ENCODE measurements around the gene SPRR2G. TPM values are rescaled to one million over a fixed set of nuclear protein-coding genes. Genes with fewer than 3 reads are reported as not detected.

The SPRR2G gene
- total RNA-seq, 1 experiment from 2014 or later = not detected

DNA sequence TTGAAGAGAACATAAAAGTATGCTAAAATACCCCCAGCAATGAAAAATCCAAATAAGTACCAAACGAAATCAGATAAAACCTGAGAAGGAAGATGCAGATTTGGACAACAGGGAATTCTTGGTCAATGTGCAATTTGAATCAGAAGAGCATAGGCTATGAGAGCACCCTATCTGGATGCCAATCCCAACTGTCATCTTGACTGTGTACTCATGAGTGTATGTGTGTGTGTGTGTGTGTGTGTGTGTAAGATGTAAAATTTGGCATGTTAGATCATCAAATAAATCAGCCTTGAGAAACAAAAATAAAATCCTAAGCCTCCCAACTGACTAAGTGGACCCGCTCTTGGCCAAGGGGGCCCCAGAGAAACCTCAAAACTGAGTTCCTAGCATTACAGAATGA lies 18.0 kb upstream of the SPRR2G start:
- Histone ChIP-seq H3K9me3 (ENCODE audit: low read length) (no peaks in the 10 kb centered on the region), H3K36me3 (ENCODE audit: low read depth, low read length) (no peaks in the 10 kb centered on the region), H3K4me2 (ENCODE audit: low read length) (no peak overlapping the region), H3K4me3 (ENCODE audit: low read length) (no peak overlapping the region), H3K9ac (ENCODE audit: low read length) (no peak overlapping the region), H3K4me1 (ENCODE audit: insufficient read depth, low read length) (no peaks in the 10 kb centered on the region), H3F3A (ENCODE audit: low read length, unreplicated experiment) (no peaks in the 10 kb centered on the region), H3K79me2 (ENCODE audit: low read length) (no peaks in the 10 kb centered on the region), H4K20me1 (ENCODE audit: low read length) (no peaks in the 10 kb centered on the region), H2AFZ (ENCODE audit: low read length) (no peak overlapping the region), H3K27me3 (ENCODE audit: low read length) (peaks cover 77% of the 10 kb centered on the region), H3K27ac (ENCODE audit: low read length) (no peak overlapping the region), H3K9me2 (replicated peaks; ENCODE audit: low read length) (no peaks in the 10 kb centered on the region)
- ChIA-PET POLR2A (ENCODE audit: unreplicated experiment) (no interaction called here), CTCF (no interaction called here)
- no peak for ATAC-seq
- no peak for DNase-seq
- intact Hi-C loops (cut with micrococcal nuclease) = no loop called here
- BruUV-seq (replicated peaks) = no TSS peak
- TF ChIP-seq EZH2phosphoT487 (IDR thresholded peaks at IDR 0.05; ENCODE audit: borderline replicate concordance, low read length) (no peak), EZH2 (IDR thresholded peaks at IDR 0.05; ENCODE audit: low read length, unreplicated experiment) (no peak)
- TF ChIP-seq, protein P1, sequence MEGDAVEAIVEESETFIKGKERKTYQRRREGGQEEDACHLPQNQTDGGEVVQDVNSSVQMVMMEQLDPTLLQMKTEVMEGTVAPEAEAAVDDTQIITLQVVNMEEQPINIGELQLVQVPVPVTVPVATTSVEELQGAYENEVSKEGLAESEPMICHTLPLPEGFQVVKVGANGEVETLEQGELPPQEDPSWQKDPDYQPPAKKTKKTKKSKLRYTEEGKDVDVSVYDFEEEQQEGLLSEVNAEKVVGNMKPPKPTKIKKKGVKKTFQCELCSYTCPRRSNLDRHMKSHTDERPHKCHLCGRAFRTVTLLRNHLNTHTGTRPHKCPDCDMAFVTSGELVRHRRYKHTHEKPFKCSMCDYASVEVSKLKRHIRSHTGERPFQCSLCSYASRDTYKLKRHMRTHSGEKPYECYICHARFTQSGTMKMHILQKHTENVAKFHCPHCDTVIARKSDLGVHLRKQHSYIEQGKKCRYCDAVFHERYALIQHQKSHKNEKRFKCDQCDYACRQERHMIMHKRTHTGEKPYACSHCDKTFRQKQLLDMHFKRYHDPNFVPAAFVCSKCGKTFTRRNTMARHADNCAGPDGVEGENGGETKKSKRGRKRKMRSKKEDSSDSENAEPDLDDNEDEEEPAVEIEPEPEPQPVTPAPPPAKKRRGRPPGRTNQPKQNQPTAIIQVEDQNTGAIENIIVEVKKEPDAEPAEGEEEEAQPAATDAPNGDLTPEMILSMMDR (conservative IDR thresholded peaks at IDR 0.05; ENCODE audit: low read depth, low read length) = no peak

DNA sequence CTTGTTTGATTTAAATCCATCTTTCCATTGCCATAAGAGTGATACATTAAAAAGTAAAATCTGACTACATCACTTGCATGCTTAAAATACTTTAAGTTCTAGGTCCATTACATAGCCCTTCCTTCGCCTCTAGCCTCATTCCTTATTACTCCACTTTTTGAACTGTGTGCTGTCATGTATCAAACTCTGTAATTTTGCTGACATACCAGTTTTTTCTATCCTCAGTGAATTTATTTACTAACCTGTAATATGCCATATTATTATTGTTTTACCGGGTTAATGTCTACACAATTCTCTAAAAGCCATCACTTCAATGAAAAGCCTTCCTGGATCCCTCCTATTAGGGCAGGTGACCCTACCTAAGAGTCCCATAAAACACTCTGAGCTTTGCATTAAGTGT lies 4.9 kb upstream of the SPRR2G start:
- Histone ChIP-seq H3K4me3 (ENCODE audit: low read length) (no peak overlapping the region), H4K20me1 (ENCODE audit: low read length) (no peaks in the 10 kb centered on the region), H3K79me2 (ENCODE audit: low read length) (no peaks in the 10 kb centered on the region), H3K27ac (ENCODE audit: low read length) (no peak overlapping the region), H3K27me3 (ENCODE audit: low read length) (peaks cover 50% of the 10 kb centered on the region), H3K9me2 (replicated peaks; ENCODE audit: low read length) (no peaks in the 10 kb centered on the region), H3K4me1 (ENCODE audit: insufficient read depth, low read length) (no peaks in the 10 kb centered on the region), H2AFZ (ENCODE audit: low read length) (no peak overlapping the region), H3K9me3 (ENCODE audit: low read length) (no peaks in the 10 kb centered on the region), H3F3A (ENCODE audit: low read length, unreplicated experiment) (no peaks in the 10 kb centered on the region), H3K36me3 (ENCODE audit: low read depth, low read length) (no peaks in the 10 kb centered on the region), H3K4me2 (ENCODE audit: low read length) (no peak overlapping the region), H3K9ac (ENCODE audit: low read length) (no peak overlapping the region)
- ChIA-PET POLR2A (ENCODE audit: unreplicated experiment) (no interaction called here), CTCF (no interaction called here)
- no TSS peak for BruUV-seq (replicated peaks)
- intact Hi-C loops (cut with micrococcal nuclease) = no loop called here
- TF ChIP-seq EZH2 (IDR thresholded peaks at IDR 0.05; ENCODE audit: low read length, unreplicated experiment) (no peak), EZH2phosphoT487 (IDR thresholded peaks at IDR 0.05; ENCODE audit: borderline replicate concordance, low read length) (no peak)
- TF ChIP-seq, protein P1 (conservative IDR thresholded peaks at IDR 0.05; ENCODE audit: low read depth, low read length) = no peak
- DNase-seq (no peak), ATAC-seq (no peak)

DNA sequence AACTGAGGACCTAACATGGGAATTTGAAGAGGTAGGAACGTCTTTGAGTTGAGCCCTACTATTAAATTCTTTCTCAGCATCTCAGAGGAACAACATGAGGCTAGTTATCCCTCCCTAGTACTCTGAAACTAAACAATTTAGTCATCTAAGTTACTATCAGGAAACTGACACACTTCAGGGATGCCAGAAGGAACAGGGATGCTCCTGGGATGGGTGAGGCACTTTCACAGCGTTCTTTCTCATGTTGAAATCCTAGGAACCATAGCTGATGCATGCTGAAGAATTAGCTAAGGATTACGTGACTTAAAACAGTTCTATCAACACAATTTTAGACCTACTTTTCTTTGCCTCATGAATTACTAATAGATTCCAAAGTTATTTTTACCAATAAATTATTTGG lies 1.8 kb upstream of the SPRR2G start:
- Histone ChIP-seq H3K27ac (ENCODE audit: low read length) (no peak overlapping the region), H2AFZ (ENCODE audit: low read length) (no peak overlapping the region), H4K20me1 (ENCODE audit: low read length) (no peaks in the 10 kb centered on the region), H3K9me3 (ENCODE audit: low read length) (no peaks in the 10 kb centered on the region), H3K4me2 (ENCODE audit: low read length) (no peak overlapping the region), H3K4me1 (ENCODE audit: insufficient read depth, low read length) (no peaks in the 10 kb centered on the region), H3K79me2 (ENCODE audit: low read length) (no peaks in the 10 kb centered on the region), H3K9me2 (replicated peaks; ENCODE audit: low read length) (no peaks in the 10 kb centered on the region), H3K27me3 (ENCODE audit: low read length) (peaks cover 72% of the 10 kb centered on the region), H3K9ac (ENCODE audit: low read length) (no peak overlapping the region), H3F3A (ENCODE audit: low read length, unreplicated experiment) (no peaks in the 10 kb centered on the region), H3K36me3 (ENCODE audit: low read depth, low read length) (no peaks in the 10 kb centered on the region), H3K4me3 (ENCODE audit: low read length) (no peak overlapping the region)
- ATAC-seq = no peak
- intact Hi-C loops (cut with micrococcal nuclease) = no loop called here
- CTCF ChIA-PET = no interaction called here
- no peak for DNase-seq
- TF ChIP-seq, protein P1 (conservative IDR thresholded peaks at IDR 0.05; ENCODE audit: low read depth, low read length) = no peak
- TF ChIP-seq EZH2 (IDR thresholded peaks at IDR 0.05; ENCODE audit: low read length, unreplicated experiment) = no peak
- no peak for TF ChIP-seq EZH2phosphoT487 (IDR thresholded peaks at IDR 0.05; ENCODE audit: borderline replicate concordance, low read length)
- POLR2A ChIA-PET (ENCODE audit: unreplicated experiment) = no interaction called here
- BruUV-seq (replicated peaks) = no TSS peak

Data from PC-3 (cell line).